ENCODE data around the gene EGLN2.
"Not testable (repeated sequence)": the region's sequence is repeated elsewhere in the genome, so short reads cannot be mapped to it uniquely, and the experiment has no call there.

EGLN2 gene

DNA sequence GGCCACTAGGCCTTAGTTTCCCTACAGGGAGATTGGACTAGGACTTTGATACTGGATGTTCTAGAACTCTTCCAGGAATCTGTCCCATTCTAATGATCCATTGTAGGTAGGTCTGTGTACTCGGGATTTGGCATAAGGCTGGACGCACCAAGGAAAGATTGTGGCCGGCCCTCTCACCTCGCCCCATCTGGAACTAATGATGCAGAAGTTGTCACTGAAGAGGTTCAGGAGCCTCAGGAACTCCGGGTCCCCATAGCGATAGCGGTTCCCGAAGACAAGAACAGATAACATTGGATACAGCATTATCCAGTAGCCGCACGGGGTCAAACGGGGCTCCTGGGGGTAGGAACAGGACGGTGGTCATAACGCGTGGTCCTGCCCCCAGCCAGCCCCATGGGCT, 11.2 kb downstream of the EGLN2 start:
- TF ChIP-seq, protein P1, sequence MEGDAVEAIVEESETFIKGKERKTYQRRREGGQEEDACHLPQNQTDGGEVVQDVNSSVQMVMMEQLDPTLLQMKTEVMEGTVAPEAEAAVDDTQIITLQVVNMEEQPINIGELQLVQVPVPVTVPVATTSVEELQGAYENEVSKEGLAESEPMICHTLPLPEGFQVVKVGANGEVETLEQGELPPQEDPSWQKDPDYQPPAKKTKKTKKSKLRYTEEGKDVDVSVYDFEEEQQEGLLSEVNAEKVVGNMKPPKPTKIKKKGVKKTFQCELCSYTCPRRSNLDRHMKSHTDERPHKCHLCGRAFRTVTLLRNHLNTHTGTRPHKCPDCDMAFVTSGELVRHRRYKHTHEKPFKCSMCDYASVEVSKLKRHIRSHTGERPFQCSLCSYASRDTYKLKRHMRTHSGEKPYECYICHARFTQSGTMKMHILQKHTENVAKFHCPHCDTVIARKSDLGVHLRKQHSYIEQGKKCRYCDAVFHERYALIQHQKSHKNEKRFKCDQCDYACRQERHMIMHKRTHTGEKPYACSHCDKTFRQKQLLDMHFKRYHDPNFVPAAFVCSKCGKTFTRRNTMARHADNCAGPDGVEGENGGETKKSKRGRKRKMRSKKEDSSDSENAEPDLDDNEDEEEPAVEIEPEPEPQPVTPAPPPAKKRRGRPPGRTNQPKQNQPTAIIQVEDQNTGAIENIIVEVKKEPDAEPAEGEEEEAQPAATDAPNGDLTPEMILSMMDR (IDR thresholded peaks at IDR 0.05; ENCODE audit: low read depth, low read length), result no peak
- no peak overlapping the region for H3K27ac ChIP-seq
- peaks cover 47% of the 10 kb centered on the region for H3K36me3 ChIP-seq
- H3K9me3 ChIP-seq (ENCODE audit: severe bottlenecking), result no peaks in the 10 kb centered on the region
- DNase-seq, result no peak
- no peak overlapping the region for H3K4me3 ChIP-seq (ENCODE audit: low read depth, low read length)
- no peaks in the 10 kb centered on the region for H3K27me3 ChIP-seq (ENCODE audit: insufficient read depth, low read depth, severe bottlenecking)

- DNase-seq, result peak; percentile 60
- not testable (repeated sequence) for H3K27me3 ChIP-seq (ENCODE audit: insufficient read depth, low read depth, severe bottlenecking); H3K9me3 ChIP-seq (ENCODE audit: severe bottlenecking); H3K27ac ChIP-seq
- peak overlapping the region; percentile 36 for H3K4me3 ChIP-seq (ENCODE audit: low read depth, low read length)
- peaks cover 40% of the 10 kb centered on the region for H3K36me3 ChIP-seq
Measured at GRCh38 chr19:40810649-40811408, 11.8 kb downstream of the EGLN2 start.

- H3K4me3 ChIP-seq (ENCODE audit: low read depth, low read length), result peak overlapping the region; percentile 35
- DNase-seq, result no peak
- TF ChIP-seq, protein P1 (IDR thresholded peaks at IDR 0.05; ENCODE audit: low read depth, low read length), result no peak
- H3K27me3 ChIP-seq (ENCODE audit: insufficient read depth, low read depth, severe bottlenecking), result no peaks in the 10 kb centered on the region
- H3K9me3 ChIP-seq (ENCODE audit: severe bottlenecking), result no peaks in the 10 kb centered on the region
- H3K27ac ChIP-seq, result no peak overlapping the region
- H3K36me3 ChIP-seq, result peaks cover 31% of the 10 kb centered on the region
Measured at GRCh38 chr19:40811478-40812341, 12.7 kb downstream of the EGLN2 start.

GRCh38 chr19:40812571-40812970, 13.6 kb downstream of the EGLN2 start:
- not testable (repeated sequence) for H3K27ac ChIP-seq; H3K9me3 ChIP-seq (ENCODE audit: severe bottlenecking); H3K27me3 ChIP-seq (ENCODE audit: insufficient read depth, low read depth, severe bottlenecking); H3K4me3 ChIP-seq (ENCODE audit: low read depth, low read length); DNase-seq
- peaks cover 23% of the 10 kb centered on the region for H3K36me3 ChIP-seq

- no peak for DNase-seq
- TF ChIP-seq, protein P1 (IDR thresholded peaks at IDR 0.05; ENCODE audit: low read depth, low read length), result no peak
- Histone ChIP-seq H3K4me3 (ENCODE audit: low read depth, low read length) (no peak overlapping the region), H3K27ac (no peak overlapping the region), H3K9me3 (ENCODE audit: severe bottlenecking) (no peaks in the 10 kb centered on the region), H3K27me3 (ENCODE audit: insufficient read depth, low read depth, severe bottlenecking) (no peaks in the 10 kb centered on the region), H3K36me3 (peaks cover 17% of the 10 kb centered on the region)
Measured at GRCh38 chr19:40813182-40813581, 14.2 kb downstream of the EGLN2 start.

GRCh38 chr19:40815223-40815622, 16.2 kb downstream of the EGLN2 start:
- Histone ChIP-seq H3K9me3 (ENCODE audit: severe bottlenecking) (no peaks in the 10 kb centered on the region), H3K27me3 (ENCODE audit: insufficient read depth, low read depth, severe bottlenecking) (no peaks in the 10 kb centered on the region), H3K27ac (no peak overlapping the region), H3K36me3 (no peaks in the 10 kb centered on the region), H3K4me3 (ENCODE audit: low read depth, low read length) (no peak overlapping the region)
- peak; percentile 56 for DNase-seq
- TF ChIP-seq, protein P1 (IDR thresholded peaks at IDR 0.05; ENCODE audit: low read depth, low read length), result no peak
